ENCODE data around the gene GRHL1.

DNA sequence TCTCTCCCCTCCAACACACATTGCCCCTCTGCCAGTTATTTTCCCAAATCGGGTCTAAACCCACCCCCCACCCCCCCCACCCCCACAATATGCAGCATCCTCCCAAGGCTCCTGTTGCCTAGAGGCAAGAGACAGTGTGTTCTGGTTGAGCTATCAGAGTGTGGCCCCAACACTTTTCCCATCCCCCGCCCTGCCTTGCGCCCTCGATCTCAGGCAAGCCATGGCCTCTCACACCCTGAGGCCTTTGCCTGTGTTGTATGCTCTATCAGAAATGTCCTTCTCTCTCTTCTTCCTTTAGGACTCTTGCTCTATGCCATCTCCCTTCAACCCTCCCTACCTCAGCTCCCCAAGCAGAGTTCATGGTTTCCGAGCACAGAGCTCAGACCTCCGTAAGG is 9.5 kb upstream of the GRHL1 start:
- TF ChIP-seq POLR2AphosphoS5 (IDR thresholded peaks at IDR 0.05), result no peak
- TF ChIP-seq EP300 (IDR thresholded peaks at IDR 0.05), result no peak
- no peak for TF ChIP-seq CTCF (IDR thresholded peaks at IDR 0.05)

Measured in suprapubic skin (tissue), 4 donors.